ENCODE measurements around the gene MRGPRE.

MRGPRE gene

DNA sequence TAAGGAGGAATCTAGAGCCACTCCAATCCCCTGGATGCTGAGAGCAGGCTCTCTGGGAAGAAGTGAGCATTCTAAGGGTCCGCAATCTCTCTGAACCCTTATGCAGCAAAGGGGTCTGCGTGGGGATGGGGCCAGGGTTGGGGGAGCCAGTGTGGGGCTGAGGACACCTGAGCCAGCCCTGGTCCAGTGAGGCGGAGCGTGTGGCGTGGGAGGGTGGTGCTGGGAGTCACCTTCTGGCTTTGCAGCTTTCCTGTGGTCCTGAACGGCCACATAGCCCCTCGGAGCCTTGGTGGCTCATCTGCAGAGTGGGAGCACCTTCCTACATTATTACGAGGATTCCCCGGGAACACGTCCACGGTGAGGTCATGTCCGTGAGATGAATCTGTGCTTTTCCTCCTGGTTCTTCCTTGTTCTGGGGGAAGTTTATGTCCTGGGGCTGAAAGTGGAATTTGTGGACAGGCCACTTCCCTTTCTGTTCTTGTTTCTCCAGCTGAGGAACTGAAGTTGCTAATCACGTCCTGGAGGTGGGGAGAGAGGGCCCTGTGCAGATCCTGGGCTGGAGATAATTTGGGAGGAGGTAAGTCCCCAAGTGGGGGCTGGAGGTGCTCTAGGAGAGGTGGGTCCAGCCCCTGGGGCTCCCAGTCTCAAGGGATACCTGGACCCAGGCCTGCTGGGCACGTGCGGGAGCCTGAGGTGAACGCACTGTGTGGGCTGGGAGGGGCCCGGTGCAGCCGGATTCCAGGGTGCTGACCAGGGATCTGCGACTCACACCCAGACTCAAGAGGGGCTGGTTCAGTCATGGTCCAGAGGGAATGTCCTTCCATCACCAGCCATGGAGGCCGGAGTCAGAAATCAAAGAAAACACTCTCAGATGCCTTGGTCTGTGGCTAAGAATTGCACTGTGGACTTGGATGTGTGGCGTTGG is 6.1 kb downstream of the MRGPRE start:
- DNase-seq: no peak

DNA sequence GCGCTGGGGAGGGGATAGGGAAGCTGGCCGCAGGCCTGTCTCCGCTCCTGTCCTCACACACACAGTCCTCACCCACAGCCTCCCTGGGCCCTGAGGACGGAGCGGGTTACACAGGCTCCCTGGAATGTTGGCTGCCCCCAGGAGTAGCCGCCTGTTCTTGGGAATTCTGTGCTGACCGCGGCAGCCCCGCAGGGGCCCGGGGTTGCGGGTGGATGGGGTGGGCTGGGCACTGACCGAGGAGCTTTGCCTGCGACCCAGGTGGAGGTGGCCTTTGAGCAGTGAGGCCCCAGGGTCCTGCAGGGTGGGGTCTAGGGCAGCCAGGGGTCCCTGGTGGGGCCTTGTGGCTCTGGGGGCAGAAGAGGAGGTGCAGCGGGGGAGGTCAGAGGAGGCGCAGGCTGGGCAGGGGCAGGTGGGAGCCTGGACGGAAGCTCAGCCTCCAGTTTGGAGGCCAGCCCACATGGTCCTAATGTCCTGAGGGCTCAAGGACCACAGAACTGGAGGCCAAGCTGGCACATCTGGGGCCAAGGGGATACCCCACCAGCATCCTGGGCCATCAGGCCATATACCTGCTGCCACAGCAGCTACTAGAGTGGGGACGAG is 7.0 kb downstream of the MRGPRE start:
- DNase-seq: no peak

GRCh38 chr11:3224401-3225057 is 7.7 kb downstream of the MRGPRE start:
- no peak for DNase-seq

DNA sequence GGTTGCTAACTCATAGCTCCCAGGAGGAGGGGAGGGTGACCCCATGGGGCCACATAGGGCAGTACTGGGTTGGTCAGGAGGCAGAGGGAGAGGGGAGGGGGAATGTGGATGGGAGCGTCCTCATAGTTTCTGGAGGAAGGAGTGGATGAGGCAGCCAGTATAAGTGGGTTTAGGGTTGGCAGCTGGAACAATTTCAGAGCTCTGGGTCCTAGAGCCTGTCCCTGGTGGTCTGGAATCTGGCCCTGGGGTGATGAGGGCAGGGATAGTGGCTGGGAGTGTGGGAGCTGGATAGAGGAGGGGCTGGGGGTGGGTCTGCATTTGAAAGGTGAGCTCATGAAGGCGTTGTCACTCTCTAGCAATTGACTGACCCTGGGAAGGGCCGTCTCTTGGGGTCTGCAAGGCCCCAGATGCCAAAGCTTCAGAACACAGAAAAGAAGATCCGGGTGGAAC is 8.3 kb downstream of the MRGPRE start:
- DNase-seq: no peak

DNA sequence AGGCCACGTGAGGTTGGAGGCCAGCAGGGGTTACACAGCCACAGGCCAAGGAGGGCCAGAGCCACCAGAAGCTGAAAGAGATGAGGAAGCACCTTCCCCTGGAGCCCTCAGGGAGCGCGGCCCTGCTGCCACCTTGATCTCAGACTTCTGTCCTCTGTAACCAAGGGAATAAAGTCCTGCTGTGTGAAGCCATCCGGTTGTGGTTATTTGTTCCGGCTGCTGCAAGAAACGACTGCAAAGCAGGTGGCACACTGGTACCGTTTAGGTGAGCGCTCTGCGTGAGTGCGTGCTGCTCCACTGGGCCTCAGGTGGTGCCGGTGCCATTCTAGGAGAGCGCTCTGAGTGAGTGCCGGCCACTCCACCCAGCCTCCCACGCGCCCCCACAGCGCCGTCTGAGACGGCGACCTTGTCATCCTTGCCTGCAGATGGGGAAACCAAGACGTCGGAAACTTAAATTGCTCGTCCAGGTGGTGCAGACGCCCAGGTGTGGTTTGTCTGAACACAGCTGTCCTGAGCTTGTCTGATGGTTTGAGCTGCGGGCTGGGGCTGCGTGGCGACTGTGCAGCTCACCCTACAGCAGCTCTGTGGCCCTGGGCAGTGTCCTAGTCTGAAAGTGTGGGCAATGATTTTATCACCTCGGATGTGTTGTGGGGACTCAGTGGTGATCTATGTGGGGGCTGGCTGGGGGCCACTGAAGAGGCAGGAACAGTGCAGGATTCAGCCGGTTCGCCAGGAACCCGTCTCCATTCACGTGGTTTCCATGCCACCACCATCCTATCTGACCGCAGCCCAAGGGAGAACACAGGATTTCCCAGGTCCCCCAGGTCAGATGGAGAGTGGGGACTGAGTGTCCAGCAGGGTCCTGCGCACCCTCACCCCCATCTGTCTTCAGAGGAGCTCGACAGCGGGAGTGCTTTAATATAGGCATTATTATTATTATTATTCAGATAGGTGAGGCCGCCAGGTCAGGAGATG is 9.0 kb downstream of the MRGPRE start:
- DNase-seq: no peak

GRCh38 chr11:3222003-3222855 is 10.0 kb downstream of the MRGPRE start:
- no peak for DNase-seq

DNA sequence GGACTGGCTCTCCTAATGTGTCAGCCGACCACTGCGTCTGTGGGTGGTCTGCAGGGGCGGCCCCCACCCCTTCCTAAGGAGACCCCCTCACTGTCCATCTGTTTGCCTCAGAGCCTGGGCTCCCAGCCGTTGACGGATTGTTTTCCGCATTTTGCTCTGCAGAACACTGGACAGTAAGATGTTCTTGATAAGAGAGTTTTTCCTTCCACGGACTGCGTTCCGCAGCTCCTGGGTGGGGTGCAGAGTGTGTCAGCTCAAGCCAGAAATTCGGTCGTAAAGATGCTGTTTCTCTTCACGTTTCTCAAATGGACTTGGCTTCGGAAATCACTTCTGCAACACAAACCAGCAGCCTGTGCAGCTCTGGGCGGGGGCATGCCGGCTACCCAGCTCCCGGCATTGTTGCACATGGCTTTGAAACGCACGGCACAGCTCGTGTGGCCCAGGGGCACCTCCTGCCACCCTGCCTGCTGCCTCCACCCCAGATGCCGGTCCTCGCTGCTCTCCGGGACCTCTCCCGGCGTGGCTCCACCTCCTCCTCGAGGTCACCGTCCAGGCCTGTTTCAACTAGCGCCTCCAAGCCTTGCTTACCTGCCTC is 10.7 kb downstream of the MRGPRE start:
- no peak for DNase-seq

DNA sequence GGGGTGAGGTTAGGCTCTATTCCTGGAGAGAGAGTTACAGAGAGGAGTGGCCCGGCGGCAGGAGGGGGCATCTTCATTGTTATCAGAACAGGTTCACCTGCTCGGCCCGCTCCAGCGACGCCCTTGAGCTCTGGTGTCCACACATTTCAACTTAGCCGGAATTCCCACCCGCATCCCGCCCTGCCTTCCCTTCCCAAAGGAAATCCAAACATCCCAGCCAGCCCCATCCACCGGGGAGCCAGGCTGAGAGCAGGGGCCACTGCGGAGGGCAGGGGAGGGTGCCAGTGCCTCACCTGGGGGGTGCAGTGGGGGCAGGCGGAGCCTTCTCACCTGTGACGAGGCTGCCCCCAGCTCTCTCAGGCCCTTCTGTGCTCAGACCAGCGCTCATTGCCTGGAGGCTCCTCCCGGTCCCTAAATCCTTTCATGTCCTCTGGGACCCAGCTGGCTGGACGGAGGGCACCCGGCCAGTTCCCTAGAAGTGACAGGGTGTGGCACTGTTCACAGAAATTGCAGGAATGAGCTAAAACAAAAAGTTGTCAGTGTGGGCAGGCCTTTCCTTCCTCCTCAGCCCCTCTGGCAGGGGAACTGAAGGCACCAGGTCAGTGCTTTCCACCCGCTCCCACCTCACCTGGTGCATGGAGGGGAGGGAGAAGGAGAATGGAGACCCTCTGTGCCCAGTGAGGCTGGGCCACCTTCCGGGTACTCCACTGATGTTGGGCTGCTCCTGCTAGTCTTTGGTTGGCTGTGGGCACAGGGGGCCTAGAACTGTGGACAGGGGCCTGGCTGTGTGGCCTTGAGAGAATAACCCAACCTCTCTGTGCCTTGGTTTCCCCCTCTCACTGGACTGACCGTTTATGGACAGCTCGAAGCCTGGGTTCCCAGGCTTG is 11.5 kb downstream of the MRGPRE start:
- no peak for DNase-seq

DNA sequence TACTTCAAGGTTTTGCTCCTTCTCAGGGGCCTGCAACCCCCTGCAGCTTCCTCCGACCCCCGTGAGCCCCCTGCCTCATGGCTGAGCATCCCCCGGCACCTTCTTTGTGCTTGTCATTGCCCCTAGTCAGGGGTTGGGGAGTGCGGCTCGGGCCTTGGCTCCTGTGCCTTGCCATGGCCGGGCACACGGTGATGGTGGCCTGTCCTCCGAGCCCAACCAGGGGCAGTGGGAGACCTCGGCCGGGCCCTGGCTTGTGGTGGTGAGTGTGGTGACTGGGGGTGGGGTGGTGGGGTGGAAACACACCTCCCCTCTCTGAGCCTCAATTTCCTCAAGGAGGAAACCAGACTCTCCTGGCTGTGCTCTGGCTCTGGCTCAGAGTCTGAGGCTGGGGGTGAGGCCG is 12.1 kb downstream of the MRGPRE start:
- DNase-seq: no peak

DNA sequence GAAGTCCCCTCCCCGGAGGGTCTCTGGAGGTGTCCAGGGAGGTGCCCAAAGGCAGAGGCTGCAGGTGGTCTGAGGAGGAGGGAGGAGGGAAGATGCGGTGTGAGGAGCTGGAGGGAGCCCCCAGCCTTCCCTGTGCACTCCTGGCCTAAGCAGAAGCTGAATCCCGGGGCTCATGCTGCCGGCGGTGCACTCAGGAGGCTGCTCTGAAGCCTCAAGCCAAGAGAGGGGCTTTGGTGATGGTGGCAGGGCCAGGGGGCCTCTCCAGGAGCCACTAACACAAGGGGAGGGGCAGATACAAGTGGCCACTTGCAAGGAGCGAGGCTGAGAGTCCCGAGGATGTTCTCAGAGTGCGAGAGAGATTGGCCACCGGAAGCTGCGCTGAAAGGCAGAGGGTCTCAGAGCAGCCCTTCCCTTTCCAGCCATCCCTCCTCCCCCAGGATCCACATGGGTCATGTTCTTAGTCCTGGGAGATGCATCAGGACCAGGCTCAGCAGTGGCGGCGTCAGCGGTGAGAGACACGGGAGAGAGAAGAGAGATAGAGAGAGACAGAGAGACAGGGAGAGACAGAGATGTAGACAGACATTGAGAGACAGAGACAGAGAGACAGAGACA is 12.8 kb downstream of the MRGPRE start:
- no peak for DNase-seq

GRCh38 chr11:3218483-3219280 is 13.5 kb downstream of the MRGPRE start, which contains the start of gene MRGPRG:
Gene MRGPRG, minus strand, starts transcription at chr11:3218813. Its CDS starts 0 bp downstream, at chr11:3218813.
- no peak for DNase-seq

DNA sequence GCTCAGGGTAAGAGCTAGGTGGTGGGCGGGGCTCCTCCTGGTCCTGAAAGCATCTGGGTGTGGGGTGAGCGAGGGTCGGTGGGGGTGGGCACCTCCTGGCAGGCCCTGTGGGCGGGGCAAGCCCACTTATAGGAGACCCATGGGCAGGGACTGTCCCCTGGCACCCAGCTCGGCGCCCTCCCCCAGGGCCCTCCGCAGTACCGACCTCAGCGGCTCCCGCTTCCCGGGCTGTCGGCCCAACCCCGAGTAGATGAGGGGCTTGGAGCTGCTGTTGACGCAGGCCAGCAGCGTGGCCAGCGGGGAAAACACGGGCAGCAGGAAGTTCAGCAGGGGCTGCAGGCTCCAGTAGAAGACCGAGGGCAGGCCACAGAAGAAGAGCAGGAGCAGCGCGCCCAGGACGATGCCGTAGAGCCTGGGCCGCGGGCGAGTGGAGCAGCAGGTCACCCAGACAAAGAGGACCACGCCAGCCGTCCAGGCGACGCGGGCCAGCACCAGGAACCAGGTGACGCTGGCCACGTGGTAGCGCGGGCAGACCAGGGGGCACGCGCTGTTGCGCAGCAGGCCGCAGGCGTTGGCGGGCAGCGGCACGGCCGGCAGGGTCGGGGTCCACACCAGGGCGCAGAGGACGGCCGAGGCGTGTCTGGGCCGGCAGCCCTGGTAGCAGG is 14.3 kb downstream of the MRGPRE start:
- DNase-seq: no peak

DNA sequence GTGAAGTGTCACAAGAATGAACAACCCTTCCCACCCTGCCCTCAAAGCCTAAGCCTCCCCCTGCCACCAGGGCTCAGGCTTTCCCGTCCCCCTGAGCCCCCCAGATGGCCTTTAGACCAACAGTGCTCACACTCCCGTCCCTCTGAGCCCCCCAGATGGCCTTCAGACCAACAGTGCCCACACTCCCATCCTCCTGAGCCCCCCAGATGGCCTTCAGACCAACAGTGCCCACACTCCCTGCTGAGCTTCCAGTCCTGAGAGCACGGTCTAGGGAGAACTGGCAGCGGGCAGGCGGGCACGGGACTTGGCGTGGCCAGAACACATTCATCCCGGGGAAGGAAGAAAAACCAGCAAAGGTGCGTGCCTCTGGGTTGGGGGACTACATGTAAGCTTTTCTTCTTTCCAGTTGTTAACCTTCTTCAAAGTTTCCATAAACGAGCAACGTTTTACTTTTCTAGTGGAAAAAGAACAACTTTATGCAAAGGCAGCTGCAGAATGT is 16.1 kb downstream of the MRGPRE start:
- no peak for DNase-seq

- no peak for DNase-seq
Observed at GRCh38 chr11:3215346-3216026, 16.7 kb downstream of the MRGPRE start.

DNA sequence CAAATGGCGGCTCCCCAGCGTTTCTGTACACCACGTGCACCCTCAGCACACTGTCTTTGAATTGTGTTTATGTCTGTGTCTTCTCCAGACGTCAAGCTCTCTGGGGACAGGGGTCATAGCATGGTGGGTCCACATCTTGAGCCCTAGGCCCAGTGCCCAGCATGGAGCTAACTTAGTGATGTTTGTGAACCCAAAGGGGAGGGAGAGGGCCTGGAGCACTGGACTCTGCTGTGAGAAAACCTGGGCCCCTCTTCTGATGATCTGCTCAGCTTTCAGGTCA is 17.9 kb downstream of the MRGPRE start:
- DNase-seq: no peak

DNA sequence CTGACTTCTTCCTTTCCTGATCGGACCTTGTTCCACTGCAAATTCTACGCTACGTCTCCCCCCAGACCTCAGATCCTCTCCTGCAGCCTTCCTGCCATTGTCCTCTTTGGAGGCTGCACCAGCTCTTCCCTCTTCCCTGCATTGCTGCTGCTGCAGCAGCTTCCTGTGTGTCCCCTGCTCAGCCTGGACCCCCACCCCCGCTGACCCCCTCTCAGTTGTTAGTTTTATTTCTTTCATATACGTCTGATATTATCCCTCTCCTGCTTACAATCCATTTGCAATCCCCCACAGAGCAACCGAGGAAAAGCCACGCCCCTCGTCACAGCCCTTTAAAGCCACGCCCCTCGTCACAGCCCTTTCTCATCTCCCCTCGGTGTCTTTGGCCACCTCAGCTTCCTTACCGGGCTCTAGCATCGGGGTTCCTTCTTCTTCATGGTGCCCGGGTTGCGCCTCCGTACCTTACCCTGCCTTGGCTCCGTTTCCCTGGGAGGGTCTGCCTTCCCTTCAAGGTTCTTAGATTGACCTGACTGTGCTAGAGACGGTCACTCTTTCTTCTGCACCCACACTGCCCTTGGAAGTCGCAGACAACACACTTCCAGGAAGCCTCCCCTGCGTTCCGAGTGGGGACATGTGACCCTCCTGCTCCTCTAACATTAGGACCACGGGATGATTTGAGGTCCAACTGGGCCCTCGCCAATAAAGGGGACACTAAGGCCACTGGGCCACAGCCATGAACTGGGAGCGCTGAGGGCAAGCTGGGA is 18.4 kb downstream of the MRGPRE start:
- no peak for DNase-seq

- DNase-seq: no peak
Observed at GRCh38 chr11:3208272-3208671, 23.9 kb downstream of the MRGPRE start.

Data from NCI-H2171 (cell line).